Stimulated activated memory B cell treated with anti-CD40 and anti-IgM and Interleukin-4, amounts not matched to agents 10 μg/mL and 1 μg/mL and 100 μg/mL, for 72 hours (primary cell): ENCODE measurements around the gene SMCP.
A peak's percentile ranks its signal among the peaks of the same experiment; 100 is the strongest.

Experiments
- ATAC-seq: fragments of 150-1000 bp; cut with Tn5 transposase; 2 replicates; pipeline ENCODE4 v1.10.0; 2021
- H3K27ac Mint-ChIP-seq: one replicate; pipeline ENCODE4 v1.8.0; 2022; ENCODE audit warnings: mild to moderate bottlenecking, mixed read lengths
- H3K27me3 Mint-ChIP-seq: one replicate; pipeline ENCODE4 v1.8.0; 2022; ENCODE audit warnings: mixed read lengths
- H3K36me3 Mint-ChIP-seq: one replicate; pipeline ENCODE4 v1.8.0; 2022; ENCODE audit warnings: mixed read lengths
- H3K4me1 Mint-ChIP-seq: one replicate; pipeline ENCODE4 v1.8.0; 2022; ENCODE audit warnings: mixed read lengths
- H3K4me3 Mint-ChIP-seq: one replicate; pipeline ENCODE4 v1.8.0; 2022; ENCODE audit warnings: mild to moderate bottlenecking, moderate library complexity, mixed read lengths
- H3K9me3 Mint-ChIP-seq: one replicate; pipeline ENCODE4 v1.8.0; 2022; ENCODE audit warnings: mixed read lengths

SMCP gene

DNA sequence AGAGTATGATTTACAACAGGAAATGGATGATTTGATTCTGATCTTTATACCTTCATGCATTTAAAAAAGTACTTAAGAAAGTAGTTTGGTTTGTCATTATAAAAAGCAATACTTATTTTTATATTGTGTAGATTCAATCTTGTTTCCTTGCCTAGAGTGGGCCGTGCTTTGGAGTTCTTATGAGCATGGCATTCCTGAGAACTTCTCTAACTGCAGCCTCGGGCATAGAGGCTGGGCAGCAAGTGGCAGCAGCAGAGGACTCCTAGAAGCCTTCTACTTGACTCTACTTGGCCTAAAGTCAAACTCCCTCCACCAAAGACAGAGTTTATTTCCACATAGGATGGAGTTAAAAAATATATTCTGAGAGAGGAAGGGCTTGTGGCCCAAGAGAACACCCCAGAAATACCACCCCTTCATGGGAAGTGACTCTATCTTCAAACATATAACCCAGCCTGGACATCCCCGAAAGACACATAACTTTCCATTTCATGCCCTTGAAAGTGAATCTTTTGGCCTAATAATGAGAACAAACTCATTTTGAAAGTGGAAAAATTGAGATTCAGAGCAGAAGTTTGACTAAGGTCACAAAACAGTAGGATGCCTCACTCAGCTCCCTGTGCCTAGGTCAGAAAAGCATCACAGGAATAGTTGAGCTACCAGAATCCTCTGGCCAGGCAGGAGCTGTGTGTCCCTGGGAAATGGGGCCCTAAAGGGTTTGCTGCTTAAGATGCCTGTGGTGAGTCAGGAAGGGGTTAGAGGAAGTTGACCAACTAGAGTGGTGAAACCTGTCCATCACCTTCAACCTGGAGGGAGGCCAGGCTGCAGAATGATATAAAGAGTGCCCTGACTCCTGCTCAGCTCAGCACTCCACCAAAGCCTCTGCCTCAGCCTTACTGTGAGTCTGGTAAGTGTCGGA lies 29.8 kb downstream of the SMCP start, which contains the start of gene IVL:
Gene IVL (plus strand): TSS at position 861 of the 916 bp plus-strand sequence. CDS start 1,252 bp downstream, outside the sequence.
- Mint-ChIP-seq H3K27ac (no peak within 1 kb of the TSS), H3K27me3 (peaks cover 52% of the 10 kb centered on the region), H3K9me3 (peaks cover 6% of the 10 kb centered on the region), H3K4me3 (no peak within 1 kb of the TSS), H3K4me1 (peaks cover 8% of the 10 kb centered on the region), H3K36me3 (no peaks in the 10 kb centered on the region)
- ATAC-seq = peak; percentile 83

DNA sequence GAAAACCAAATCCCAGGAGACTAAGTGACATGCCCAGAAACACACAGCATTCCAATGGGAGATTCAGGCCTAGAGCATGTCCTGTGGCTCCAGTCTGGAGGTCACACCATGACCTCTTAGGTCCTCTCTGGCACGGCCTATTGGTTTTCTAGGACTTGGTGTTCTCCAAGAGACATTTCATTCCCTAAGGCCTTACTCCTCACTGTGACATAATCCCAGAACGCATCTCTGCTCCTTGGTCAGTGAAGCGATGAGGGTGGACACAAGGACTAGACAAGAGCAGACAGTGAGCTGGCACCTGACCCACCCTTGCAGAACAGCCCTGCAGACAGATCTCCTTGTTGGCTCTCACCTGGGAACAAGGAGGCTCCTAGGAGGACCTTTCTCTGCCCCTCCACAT lies 31.1 kb downstream of the SMCP start:
- Mint-ChIP-seq H3K27ac (no peak overlapping the region), H3K27me3 (peaks cover 56% of the 10 kb centered on the region), H3K36me3 (no peaks in the 10 kb centered on the region), H3K4me3 (no peak overlapping the region), H3K9me3 (peaks cover 6% of the 10 kb centered on the region), H3K4me1 (peaks cover 8% of the 10 kb centered on the region)
- ATAC-seq = no peak

DNA sequence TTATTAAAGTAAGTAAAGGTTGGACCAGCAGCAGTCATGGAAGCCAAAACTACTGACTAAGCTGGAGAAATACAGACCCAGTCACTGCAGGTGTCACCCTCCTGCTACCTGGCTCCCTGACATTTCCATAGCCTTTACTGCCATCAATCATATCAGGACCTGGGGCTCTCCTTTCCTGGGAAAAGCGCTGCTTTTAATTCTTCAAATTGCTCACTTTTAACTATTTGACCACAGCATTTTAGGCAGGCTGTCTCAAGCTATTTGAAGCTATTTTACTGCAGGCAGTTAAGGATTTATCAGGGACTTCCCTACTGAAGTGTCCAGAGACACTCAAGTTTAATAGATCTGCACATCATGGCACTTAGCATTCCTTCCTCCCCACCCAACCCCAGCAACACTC lies 34.3 kb downstream of the SMCP start:
- no peak for ATAC-seq
- Mint-ChIP-seq H3K4me1 (peaks cover 8% of the 10 kb centered on the region), H3K27me3 (peaks cover 51% of the 10 kb centered on the region), H3K9me3 (peaks cover 9% of the 10 kb centered on the region), H3K36me3 (peaks cover 4% of the 10 kb centered on the region), H3K27ac (no peak overlapping the region), H3K4me3 (no peak overlapping the region)

- Mint-ChIP-seq H3K9me3 (peaks cover 9% of the 10 kb centered on the region), H3K4me1 (peaks cover 5% of the 10 kb centered on the region), H3K27ac (no peak overlapping the region), H3K27me3 (peaks cover 53% of the 10 kb centered on the region), H3K36me3 (peaks cover 4% of the 10 kb centered on the region), H3K4me3 (no peak overlapping the region)
- no peak for ATAC-seq
Observed at GRCh38 chr1:152912900-152913299, 34.8 kb downstream of the SMCP start.

- H3K4me1 Mint-ChIP-seq = no peaks in the 10 kb centered on the region
- H3K36me3 Mint-ChIP-seq = peaks cover 4% of the 10 kb centered on the region
- no peak for ATAC-seq
- no peak overlapping the region for H3K4me3 Mint-ChIP-seq
- H3K9me3 Mint-ChIP-seq = peaks cover 5% of the 10 kb centered on the region
- peaks cover 38% of the 10 kb centered on the region for H3K27me3 Mint-ChIP-seq
- H3K27ac Mint-ChIP-seq = no peak overlapping the region
Observed at GRCh38 chr1:152917794-152918193, 39.7 kb downstream of the SMCP start.

GRCh38 chr1:152919071-152919470 lies 40.9 kb downstream of the SMCP start:
- peaks cover 33% of the 10 kb centered on the region for H3K27me3 Mint-ChIP-seq
- no peaks in the 10 kb centered on the region for H3K4me1 Mint-ChIP-seq
- H3K27ac Mint-ChIP-seq = no peak overlapping the region
- peaks cover 4% of the 10 kb centered on the region for H3K36me3 Mint-ChIP-seq
- no peak overlapping the region for H3K4me3 Mint-ChIP-seq
- ATAC-seq = no peak
- H3K9me3 Mint-ChIP-seq = peaks cover 5% of the 10 kb centered on the region

GRCh38 chr1:152924191-152924590 lies 46.1 kb downstream of the SMCP start:
- Mint-ChIP-seq H3K4me1 (no peaks in the 10 kb centered on the region), H3K4me3 (no peak overlapping the region), H3K27me3 (peaks cover 14% of the 10 kb centered on the region), H3K27ac (no peak overlapping the region), H3K9me3 (peaks cover 3% of the 10 kb centered on the region), H3K36me3 (no peaks in the 10 kb centered on the region)
- ATAC-seq = no peak

GRCh38 chr1:152926091-152926490 lies 48.0 kb downstream of the SMCP start:
- H3K36me3 Mint-ChIP-seq = no peaks in the 10 kb centered on the region
- no peaks in the 10 kb centered on the region for H3K4me1 Mint-ChIP-seq
- no peak for ATAC-seq
- H3K9me3 Mint-ChIP-seq = peaks cover 3% of the 10 kb centered on the region
- no peak overlapping the region for H3K4me3 Mint-ChIP-seq
- no peak overlapping the region for H3K27ac Mint-ChIP-seq
- H3K27me3 Mint-ChIP-seq = peaks cover 14% of the 10 kb centered on the region

GRCh38 chr1:152928671-152929070 lies 50.5 kb downstream of the SMCP start:
- Mint-ChIP-seq H3K36me3 (no peaks in the 10 kb centered on the region), H3K4me3 (no peak overlapping the region), H3K27me3 (peaks cover 14% of the 10 kb centered on the region), H3K27ac (no peak overlapping the region), H3K9me3 (peaks cover 3% of the 10 kb centered on the region), H3K4me1 (no peaks in the 10 kb centered on the region)
- ATAC-seq = no peak

DNA sequence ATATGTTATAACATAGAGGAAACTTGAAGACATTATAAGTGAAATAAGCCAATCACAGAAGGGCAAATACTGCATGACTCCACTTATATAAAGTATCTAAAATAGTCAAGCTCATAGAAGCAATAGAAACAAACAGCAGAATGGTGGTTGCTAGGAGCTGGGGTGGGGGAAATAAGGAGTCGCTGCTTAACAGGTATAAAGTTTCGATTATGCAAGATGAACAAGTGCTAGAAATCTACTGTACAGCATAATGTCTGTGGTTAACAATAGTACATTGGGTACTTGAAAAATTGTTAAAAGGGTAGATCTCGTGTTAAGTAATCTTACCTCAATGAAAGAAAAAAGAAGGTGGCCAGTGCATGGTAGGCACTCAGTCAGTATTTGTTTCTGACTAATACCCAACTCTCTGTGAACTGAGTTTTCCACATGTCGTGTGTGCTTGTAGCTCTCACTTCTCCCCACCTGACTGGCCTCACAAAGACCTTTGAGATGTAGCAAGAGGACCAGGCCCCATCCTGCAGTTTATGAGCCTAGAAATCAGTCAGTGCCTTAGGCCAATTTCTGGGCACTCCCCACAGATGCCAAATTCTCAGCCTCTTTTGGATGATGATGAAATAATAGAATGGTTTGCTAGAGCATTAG lies 54.2 kb downstream of the SMCP start:
- no peak for ATAC-seq
- Mint-ChIP-seq H3K9me3 (peaks cover 3% of the 10 kb centered on the region), H3K27me3 (no peaks in the 10 kb centered on the region), H3K36me3 (no peaks in the 10 kb centered on the region), H3K27ac (no peak overlapping the region), H3K4me3 (no peak overlapping the region), H3K4me1 (no peaks in the 10 kb centered on the region)

DNA sequence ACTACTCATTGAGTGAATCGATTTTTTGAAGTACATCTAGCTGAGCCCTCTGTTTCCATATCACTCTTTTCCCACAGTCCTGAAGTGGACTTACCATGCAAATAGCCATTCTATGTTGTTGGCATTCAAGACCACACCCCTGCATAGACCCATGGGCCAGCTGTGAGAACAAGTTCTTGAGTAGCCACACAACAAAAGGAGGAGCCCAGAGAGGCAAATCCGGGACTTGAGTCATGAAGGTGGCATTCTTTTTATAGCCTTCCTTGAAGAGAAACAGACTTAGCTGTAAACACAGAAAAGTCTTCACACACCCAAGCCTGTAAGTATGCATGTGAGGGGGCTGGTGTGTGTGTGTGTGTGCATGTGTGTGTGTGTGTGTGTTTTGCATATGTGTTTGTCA lies 55.1 kb downstream of the SMCP start:
- H3K27ac Mint-ChIP-seq = no peak overlapping the region
- no peak overlapping the region for H3K4me3 Mint-ChIP-seq
- no peaks in the 10 kb centered on the region for H3K4me1 Mint-ChIP-seq
- H3K36me3 Mint-ChIP-seq = no peaks in the 10 kb centered on the region
- no peaks in the 10 kb centered on the region for H3K27me3 Mint-ChIP-seq
- no peak for ATAC-seq
- H3K9me3 Mint-ChIP-seq = peaks cover 3% of the 10 kb centered on the region
